Pancreas (tissue), 10 donors: ENCODE data around the gene MYH9. TPM values are rescaled to one million over a fixed set of nuclear protein-coding genes. Genes with fewer than 3 reads are reported as not detected.
"Not testable (repeated sequence)": the region's sequence is repeated elsewhere in the genome, so short reads cannot be mapped to it uniquely, and the experiment has no call there.

ENCODE experiments used
- ATAC-seq, 4 donors: fragments of 200-7000 bp; cut with Tn5 transposase; one replicate each; pipeline versions ENCODE4 v1.8.0 to v1.9.1; 2020; ENCODE audit warnings: mild to moderate bottlenecking in 4 of 4, moderate library complexity in 4 of 4
- DNase-seq, 6 donors: peaks; one replicate each; pipeline ENCODE4 v3.0.0-alpha.2; 2020
- FAIRE-seq: peaks from 2 replicates; lab custom pipeline; 2012; peaks lifted over from hg19 to GRCh38; lab: Jason Lieb, UNC
- H3K27ac ChIP-seq, 4 donors: fragments of 200-600 bp; sonication (generic); 1 replicate in 3 of 4; 2 replicates in 1 of 4; pipeline versions ENCODE4 v1.5.0 to v1.8.0; 2020
- H3K27me3 ChIP-seq, 4 donors: fragments of 200-600 bp; one replicate each; pipeline ENCODE4 v1.8.0; 2021
- H3K36me3 ChIP-seq, 3 donors: fragments of 200-600 bp; sonication (generic) in 1 of 3; one replicate each; pipeline versions ENCODE4 v1.5.0 to v1.8.0; 2020 to 2021
- H3K4me1 ChIP-seq, 3 donors: fragments of 200-600 bp; one replicate each; pipeline ENCODE4 v1.8.0; 2021
- H3K4me3 ChIP-seq, 4 donors: fragments of 200-600 bp; sonication (generic) in 2 of 4; one replicate each; pipeline versions ENCODE4 v1.5.0 to v1.8.0; 2020 to 2021
- H3K9me3 ChIP-seq, 4 donors: fragments of 200-600 bp; one replicate each; pipeline ENCODE4 v1.8.0; 2021
- WGBS, 2 donors: extraction: QIAGEN DNeasy Blood & Tissue Kit; methylation state at CpG; one replicate each; pipeline ENCODE4 v1.1.7; 2013; 5-methylcytosine and 5-hydroxymethylcytosine counted together
- intact Hi-C, 3 donors: fragments of 100-400 bp; cut with DNase I; formaldehyde crosslinking; loops; one replicate each; pipeline versions ENCODE4 v1.11.1 to v1.14.2; 2022
- polyA plus RNA-seq, 2 donors: library from polyadenylated mRNA; stranded (reverse); fragments of 200-250 nt; gene quantifications; one replicate each; pipeline ENCODE4 v1.2.3, GENCODE V29; 2013
- total RNA-seq, 6 donors: library from RNA; stranded (reverse); fragmentation: NEBNext Ultra II Directional in 4 of 6; extraction: Animal tissue kit (Norgen Biotek cat#: 25700) in 4 of 6; gene quantifications; one replicate each; pipeline versions ENCODE4 v1.2.1 to v1.2.4, GENCODE V29; 2021 to 2023
- TF ChIP-seq, protein P1 (sequence below), 4 donors: fragments of 200-600 bp; sonication (generic) in 3 of 4; IDR thresholded peaks; one replicate each; pipeline versions ENCODE4 v1.5.0 to v1.8.0; 2021; ENCODE audit warnings: antibody characterized with exemption in 4 of 4
- donor health status: healthy with polysubstance abuse.
- donor health status: DM: no; HTN: no; CAD: no; lungs with moderate emphysema.
- donor health status: DM: no; HTN: no; CAD: no.
- donor health status: control.
- donor health status: control.
- donor health status: Bipolar disorder and iron deficiency.
- donor health status: DM: yes; HTN: yes; CAD: no.
- donor health status: DM: no; HTN: no; CAD: no.
- donor health status: DM: no; HTN: no; CAD: no.
- donor health status: DM: yes; HTN: yes; CAD: no.

MYH9 gene
- total and polyA plus RNA-seq, 8 donors: 80.9 to 554 (median 376) TPM

- intact Hi-C loops: loop anchor here in 1 of 3 donors (10.0 kb wide), 1 partner anchor 47 kb away; no protein-coding TSS in a partner anchor
- peaks cover 0 to 5% (median 0%) of the 10 kb centered on the region in 3 donors for H3K4me1 ChIP-seq
- no peak overlapping the region for H3K27ac ChIP-seq
- ATAC-seq (peak in 1 of 4 donors; percentile 29), DNase-seq (no peak), FAIRE-seq (no peak)
- TF ChIP-seq, protein P1, sequence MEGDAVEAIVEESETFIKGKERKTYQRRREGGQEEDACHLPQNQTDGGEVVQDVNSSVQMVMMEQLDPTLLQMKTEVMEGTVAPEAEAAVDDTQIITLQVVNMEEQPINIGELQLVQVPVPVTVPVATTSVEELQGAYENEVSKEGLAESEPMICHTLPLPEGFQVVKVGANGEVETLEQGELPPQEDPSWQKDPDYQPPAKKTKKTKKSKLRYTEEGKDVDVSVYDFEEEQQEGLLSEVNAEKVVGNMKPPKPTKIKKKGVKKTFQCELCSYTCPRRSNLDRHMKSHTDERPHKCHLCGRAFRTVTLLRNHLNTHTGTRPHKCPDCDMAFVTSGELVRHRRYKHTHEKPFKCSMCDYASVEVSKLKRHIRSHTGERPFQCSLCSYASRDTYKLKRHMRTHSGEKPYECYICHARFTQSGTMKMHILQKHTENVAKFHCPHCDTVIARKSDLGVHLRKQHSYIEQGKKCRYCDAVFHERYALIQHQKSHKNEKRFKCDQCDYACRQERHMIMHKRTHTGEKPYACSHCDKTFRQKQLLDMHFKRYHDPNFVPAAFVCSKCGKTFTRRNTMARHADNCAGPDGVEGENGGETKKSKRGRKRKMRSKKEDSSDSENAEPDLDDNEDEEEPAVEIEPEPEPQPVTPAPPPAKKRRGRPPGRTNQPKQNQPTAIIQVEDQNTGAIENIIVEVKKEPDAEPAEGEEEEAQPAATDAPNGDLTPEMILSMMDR (IDR thresholded peaks at IDR 0.05): no peak
- no peaks in the 10 kb centered on the region for H3K36me3 ChIP-seq
- no peak overlapping the region for H3K4me3 ChIP-seq
- H3K9me3 ChIP-seq: no peaks in the 10 kb centered on the region
- no peaks in the 10 kb centered on the region for H3K27me3 ChIP-seq
- 81 to 87% methylated on average over 13 of the region's 13 CpGs for WGBS, 2 donors
Observed at GRCh38 chr22:36397131-36398093, 9.6 kb upstream of the MYH9 start.

GRCh38 chr22:36395915-36396314 is 8.1 kb upstream of the MYH9 start:
- H3K36me3 ChIP-seq: no peaks in the 10 kb centered on the region
- 40 to 47% methylated on average over 2 of the region's 2 CpGs for WGBS, 2 donors
- TF ChIP-seq, protein P1 (IDR thresholded peaks at IDR 0.05): no peak
- intact Hi-C loops: loop anchor here in 1 of 3 donors (10.0 kb wide), 1 partner anchor 49 kb away; no protein-coding TSS in a partner anchor
- H3K9me3 ChIP-seq: no peaks in the 10 kb centered on the region
- no peak overlapping the region for H3K4me3 ChIP-seq
- H3K4me1 ChIP-seq: peaks cover 0 to 5% (median 0%) of the 10 kb centered on the region in 3 donors
- peak in 1 of 4 donors; percentile 45 for ATAC-seq
- no peak for DNase-seq
- no peak overlapping the region for H3K27ac ChIP-seq
- no peaks in the 10 kb centered on the region for H3K27me3 ChIP-seq
- no peak for FAIRE-seq

GRCh38 chr22:36395055-36395849 is 7.5 kb upstream of the MYH9 start:
- TF ChIP-seq, protein P1 (IDR thresholded peaks at IDR 0.05): no peak
- no peak for DNase-seq
- peak in 3 of 4 donors; percentile 57 to 76 (median 61) for ATAC-seq
- Histone ChIP-seq H3K27ac (peak overlapping the region in 2 of 4 donors; percentile 33 to 36), H3K4me3 (no peak overlapping the region), H3K27me3 (no peaks in the 10 kb centered on the region), H3K9me3 (no peaks in the 10 kb centered on the region), H3K36me3 (no peaks in the 10 kb centered on the region), H3K4me1 (peaks cover 0 to 5% (median 0%) of the 10 kb centered on the region in 3 donors)
- intact Hi-C loops: loop anchor here in 1 of 3 donors (10.0 kb wide), 1 partner anchor 50 kb away; no protein-coding TSS in a partner anchor
- WGBS, 2 donors: 64 to 78% methylated on average over 12 of the region's 12 CpGs
- FAIRE-seq: no peak

GRCh38 chr22:36391638-36392037 is 3.9 kb upstream of the MYH9 start:
- ATAC-seq: no peak

GRCh38 chr22:36389122-36389521 is 1.4 kb upstream of the MYH9 start:
- intact Hi-C loops: loop anchor here in 2 of 3 donors (10.0 kb wide), 1 partner anchor 54 kb away; no protein-coding TSS in a partner anchor
- Histone ChIP-seq H3K4me1 (peaks cover 3 to 17% (median 10%) of the 10 kb centered on the region in 3 donors), H3K4me3 (peak overlapping the region in 1 of 4 donors; percentile 86)
- ATAC-seq, FAIRE-seq, H3K27me3 ChIP-seq, DNase-seq, H3K27ac ChIP-seq, H3K9me3 ChIP-seq, H3K36me3 ChIP-seq: not testable (repeated sequence)
- 74 to 80% methylated on average over 14 of the region's 14 CpGs for WGBS, 2 donors

More at GRCh38 chr22:36391638-36392037, 3.9 kb upstream of the MYH9 start:
- intact Hi-C loops: loop anchor here in 1 of 3 donors (10.0 kb wide), 1 partner anchor 53 kb away; no protein-coding TSS in a partner anchor
- Histone ChIP-seq H3K4me1 (peaks cover 0 to 13% (median 0%) of the 10 kb centered on the region in 3 donors), H3K27ac (no peak overlapping the region), H3K4me3 (no peak overlapping the region), H3K9me3 (no peaks in the 10 kb centered on the region), H3K27me3 (no peaks in the 10 kb centered on the region), H3K36me3 (no peaks in the 10 kb centered on the region)
- FAIRE-seq (no peak), DNase-seq (no peak)
- TF ChIP-seq, protein P1 (IDR thresholded peaks at IDR 0.05): no peak
- 95 to 96% methylated on average over 3 of the region's 3 CpGs for WGBS, 2 donors
